ENCODE results near the gene OR6A2. TPM values are rescaled to one million over a fixed set of nuclear protein-coding genes. Genes with fewer than 3 reads are reported as not detected.
A peak's percentile ranks its signal among the peaks of the same experiment; 100 is the strongest.

OR6A2 gene
- total RNA-seq, 4 donors from 2014 or later: 0.60 TPM; not detected in 3

DNA sequence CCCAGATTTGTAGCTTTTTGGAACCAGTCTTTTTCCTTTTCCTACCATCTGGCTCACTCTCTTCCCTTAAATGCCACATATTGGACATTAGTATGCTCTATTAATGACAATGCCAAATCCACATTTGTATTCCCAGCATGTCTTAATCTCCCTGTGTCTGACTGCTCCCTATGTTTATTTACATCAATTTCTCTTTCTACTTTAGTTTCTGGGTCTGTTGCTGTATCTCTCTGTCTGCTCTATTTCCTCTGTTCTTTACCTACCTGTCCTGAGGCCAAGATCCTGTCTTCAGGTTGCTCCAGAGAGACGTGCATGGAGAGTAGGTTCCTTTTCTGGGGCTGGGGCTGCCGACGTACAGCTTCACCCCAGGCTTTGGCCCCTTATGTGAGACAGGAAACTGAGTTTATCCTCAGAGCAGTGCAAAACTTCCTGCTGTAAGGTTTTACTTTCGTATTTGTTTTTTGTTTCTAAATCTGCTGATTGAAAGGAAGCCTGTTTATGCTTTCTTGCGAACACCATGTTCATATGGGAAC is 53.3 kb downstream of the OR6A2 start:
- no peak for DNase-seq (ENCODE audit: low spot score in 2 of 2)
- H3K36me3 ChIP-seq: no peaks in the 10 kb centered on the region
- no peaks in the 10 kb centered on the region for H3K27me3 ChIP-seq
- 37 to 51% methylated on average over 5 of the region's 5 CpGs for WGBS, 2 donors
- TF ChIP-seq, protein P1, sequence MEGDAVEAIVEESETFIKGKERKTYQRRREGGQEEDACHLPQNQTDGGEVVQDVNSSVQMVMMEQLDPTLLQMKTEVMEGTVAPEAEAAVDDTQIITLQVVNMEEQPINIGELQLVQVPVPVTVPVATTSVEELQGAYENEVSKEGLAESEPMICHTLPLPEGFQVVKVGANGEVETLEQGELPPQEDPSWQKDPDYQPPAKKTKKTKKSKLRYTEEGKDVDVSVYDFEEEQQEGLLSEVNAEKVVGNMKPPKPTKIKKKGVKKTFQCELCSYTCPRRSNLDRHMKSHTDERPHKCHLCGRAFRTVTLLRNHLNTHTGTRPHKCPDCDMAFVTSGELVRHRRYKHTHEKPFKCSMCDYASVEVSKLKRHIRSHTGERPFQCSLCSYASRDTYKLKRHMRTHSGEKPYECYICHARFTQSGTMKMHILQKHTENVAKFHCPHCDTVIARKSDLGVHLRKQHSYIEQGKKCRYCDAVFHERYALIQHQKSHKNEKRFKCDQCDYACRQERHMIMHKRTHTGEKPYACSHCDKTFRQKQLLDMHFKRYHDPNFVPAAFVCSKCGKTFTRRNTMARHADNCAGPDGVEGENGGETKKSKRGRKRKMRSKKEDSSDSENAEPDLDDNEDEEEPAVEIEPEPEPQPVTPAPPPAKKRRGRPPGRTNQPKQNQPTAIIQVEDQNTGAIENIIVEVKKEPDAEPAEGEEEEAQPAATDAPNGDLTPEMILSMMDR (IDR thresholded peaks at IDR 0.05): no peak
- TF ChIP-seq EP300 (IDR thresholded peaks at IDR 0.05) (no peak), POLR2A (IDR thresholded peaks at IDR 0.05) (no peak)
- no peaks in the 10 kb centered on the region for H3K9me3 ChIP-seq
- no peaks in the 10 kb centered on the region for H3K4me1 ChIP-seq
- peak overlapping the region in 3 of 4 donors; percentile 71 to 78 (median 74) for H3K27ac ChIP-seq
- H3K4me3 ChIP-seq: peak overlapping the region in 2 of 4 donors; percentile 29 to 31

DNA sequence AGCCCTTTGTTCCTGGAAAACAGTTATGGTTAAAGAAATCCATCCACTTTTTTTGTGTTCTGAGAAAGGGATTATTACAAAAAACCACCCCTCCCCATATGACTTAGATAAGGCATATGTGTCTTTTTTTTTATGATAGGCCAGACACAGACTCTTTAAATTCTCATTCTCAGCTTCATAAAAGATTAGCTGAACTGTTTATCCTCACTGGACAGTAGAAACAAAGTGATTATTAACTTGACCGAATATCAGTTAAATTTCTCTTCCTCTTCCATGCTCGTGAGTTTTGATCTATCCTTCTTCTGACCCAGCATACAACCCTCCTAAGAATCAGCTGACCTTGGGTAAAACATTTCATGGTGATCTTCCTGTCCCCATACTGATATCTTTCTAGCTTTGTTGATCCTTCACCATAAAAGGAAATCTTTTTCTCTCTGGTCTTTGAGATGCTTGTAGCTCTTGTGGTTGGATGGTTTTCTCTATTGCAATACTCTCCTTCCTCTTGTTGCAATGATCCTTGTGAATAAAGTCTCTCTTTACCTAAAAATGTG is 53.9 kb downstream of the OR6A2 start:
- H3K36me3 ChIP-seq: no peaks in the 10 kb centered on the region
- H3K27ac ChIP-seq: peak overlapping the region in 3 of 4 donors; percentile 71 to 78 (median 74)
- no peaks in the 10 kb centered on the region for H3K27me3 ChIP-seq
- 56 to 59% methylated on average over 2 of the region's 2 CpGs for WGBS, 2 donors
- no peaks in the 10 kb centered on the region for H3K4me1 ChIP-seq
- no peaks in the 10 kb centered on the region for H3K9me3 ChIP-seq
- peak overlapping the region in 2 of 4 donors; percentile 29 to 31 for H3K4me3 ChIP-seq
- TF ChIP-seq, protein P1 (IDR thresholded peaks at IDR 0.05): no peak
- TF ChIP-seq EP300 (IDR thresholded peaks at IDR 0.05) (no peak), POLR2A (IDR thresholded peaks at IDR 0.05) (no peak)
- no peak for DNase-seq (ENCODE audit: low spot score in 2 of 2)

- DNase-seq (ENCODE audit: low spot score in 2 of 2): no peak
- Histone ChIP-seq H3K4me3 (peak overlapping the region in 1 of 4 donors; percentile 29), H3K4me1 (no peaks in the 10 kb centered on the region), H3K27me3 (no peaks in the 10 kb centered on the region), H3K27ac (peak overlapping the region in 2 of 4 donors; percentile 71 to 78), H3K9me3 (no peaks in the 10 kb centered on the region), H3K36me3 (no peaks in the 10 kb centered on the region)
- WGBS, 2 donors: 44 to 56% methylated on average over 3 to 4 of the region's 4 CpGs
- TF ChIP-seq, protein P1 (IDR thresholded peaks at IDR 0.05): no peak
These were observed 54.5 kb downstream of the OR6A2 start for GRCh38 chr11:6745018-6745417.

DNA sequence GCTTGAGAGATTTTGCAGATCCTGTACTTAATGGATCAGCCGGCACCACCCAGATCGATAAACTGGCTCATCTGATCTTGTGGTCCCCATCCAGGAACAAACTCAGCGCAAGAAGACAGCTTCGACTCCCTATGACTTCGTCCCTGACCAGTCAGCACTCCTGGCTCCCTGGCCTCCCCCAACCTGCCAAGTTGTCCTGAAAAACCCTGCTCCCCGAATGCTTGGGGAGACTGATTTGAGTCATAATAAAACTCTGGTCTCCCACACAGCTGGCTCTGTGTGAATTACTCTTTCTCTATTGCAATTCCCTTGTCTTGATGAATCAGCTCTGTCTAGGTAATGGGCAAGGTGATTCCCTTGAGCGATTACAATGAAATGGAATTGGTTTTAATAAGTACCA is 57.2 kb downstream of the OR6A2 start:
- no peak for DNase-seq (ENCODE audit: low spot score in 2 of 2)
- H3K4me3 ChIP-seq: no peak overlapping the region
- peaks cover 0 to 5% (median 0%) of the 10 kb centered on the region in 4 donors for H3K4me1 ChIP-seq
- H3K9me3 ChIP-seq: no peaks in the 10 kb centered on the region
- no peak overlapping the region for H3K27ac ChIP-seq
- H3K27me3 ChIP-seq: no peaks in the 10 kb centered on the region
- 63 to 67% methylated on average over 7 of the region's 7 CpGs for WGBS, 2 donors
- no peak for TF ChIP-seq POLR2A (IDR thresholded peaks at IDR 0.05)
- TF ChIP-seq, protein P1 (IDR thresholded peaks at IDR 0.05): no peak
- H3K36me3 ChIP-seq: no peaks in the 10 kb centered on the region

Other genes starting within 250 kb of the OR6A2 start
- 10 to 100 TPM; 13.9 to 34.1 (median 18.2) TPM for gene RRP8, start 196.1 kb downstream of the OR6A2 start, total RNA-seq
- gene ILK, start 195.9 kb downstream of the OR6A2 start, total RNA-seq: 100 to 1,000 TPM; 139 to 148 (median 140) TPM
- gene TAF10, start 187.5 kb downstream of the OR6A2 start, total RNA-seq: 100 to 1,000 TPM; 148 to 235 (median 155) TPM
- gene TPP1, start 180.3 kb downstream of the OR6A2 start, total RNA-seq: 10 to 100 TPM; 45.6 to 81.3 (median 58.0) TPM
- gene DCHS1, start 143.9 kb downstream of the OR6A2 start, total RNA-seq: 10 to 100 TPM; 12.6 to 27.8 (median 20.1) TPM
- 10 to 100 TPM; 17.3 to 24.6 (median 21.6) TPM for gene MRPL17, start 116.3 kb downstream of the OR6A2 start, total RNA-seq
- under 1 TPM in 2 of 4 donors, not detected in 2; 0.22 to 0.90 TPM for gene OR2AG2, start 27.7 kb downstream of the OR6A2 start, total RNA-seq
- not detected for gene OR2AG1, start 16.7 kb downstream of the OR6A2 start, total RNA-seq
- not detected for gene OR10A5, start 46.0 kb upstream of the OR6A2 start, total RNA-seq
- not detected for gene OR10A2, start 63.4 kb upstream of the OR6A2 start, total RNA-seq
- gene OR10A4, start 76.9 kb upstream of the OR6A2 start, total RNA-seq: not detected
- gene OR2D2, start 92.8 kb upstream of the OR6A2 start, total RNA-seq: not detected
- not detected for gene OR2D3, start 121.3 kb upstream of the OR6A2 start, total RNA-seq
- 1 to 10 TPM in 2 of 4 donors, under 1 TPM in 2; 0.20 to 2.6 (median 1.1) TPM for gene ZNF215, start 126.7 kb upstream of the OR6A2 start, total RNA-seq
- gene ZNF214, start 220.7 kb upstream of the OR6A2 start, total RNA-seq: 1 to 10 TPM; 4.8 to 7.2 (median 5.9) TPM
- gene NLRP14, start 220.8 kb upstream of the OR6A2 start, total RNA-seq: 1 to 10 TPM in 1 of 4 donors, under 1 TPM in 2, not detected in 1; 0.30 to 1.3 (median 0.59) TPM